NT2/D1 (cell line): ENCODE data around the gene PBX1.

Experiments used
- SUZ12 ChIP-seq: IDR thresholded peaks from 2 replicates; pipeline ENCODE4 v1.6.1; 2011; ENCODE audit not compliant: insufficient read length, insufficient read depth; ENCODE audit errors: extremely low read depth
- YY1 ChIP-seq: IDR thresholded peaks from 2 replicates; pipeline ENCODE4 v1.6.1; 2011; ENCODE audit not compliant: insufficient read length, insufficient read depth
- ZNF274 ChIP-seq: IDR thresholded peaks from 2 replicates; pipeline ENCODE4 v1.6.1; 2011; ENCODE audit warnings: mild to moderate bottlenecking, low read depth, low read length

DNA sequence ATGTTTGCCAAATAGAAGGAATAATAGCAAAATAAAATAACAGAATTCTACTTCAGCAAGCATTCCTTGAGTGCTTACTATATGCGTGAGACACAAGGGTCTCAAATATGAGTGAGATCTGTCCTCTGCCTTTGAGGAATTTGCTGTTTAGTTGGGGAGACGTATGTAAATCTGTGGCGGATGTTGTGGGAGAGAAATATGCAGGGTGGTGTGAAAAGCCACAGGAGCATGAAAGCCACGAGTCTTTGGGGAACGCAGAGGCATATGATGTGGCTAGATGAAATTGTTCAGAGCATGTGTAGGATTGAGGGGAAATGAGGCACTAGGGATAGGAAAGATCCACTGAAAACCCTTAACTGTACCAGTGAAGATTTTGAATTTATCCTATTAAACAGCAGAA is 244.4 kb downstream of the PBX1 start:
- TF ChIP-seq ZNF274: no peak
- TF ChIP-seq YY1: no peak
- no peak for TF ChIP-seq SUZ12
